ENCODE measurements around the gene ELP4.

Gene ELP4

GRCh38 chr11:31625868-31626267 is 116.3 kb downstream of the ELP4 start:
- Histone ChIP-seq H3K27me3 (replicated peaks; ENCODE audit: control insufficient read depth, insufficient read depth, low read length, poor library complexity, severe bottlenecking) (no peaks in the 10 kb centered on the region), H3K4me3 (ENCODE audit: insufficient read depth, low read depth, low read length, poor library complexity, severe bottlenecking) (no peak overlapping the region), H3K9me3 (ENCODE audit: control insufficient read depth, low read length) (no peaks in the 10 kb centered on the region), H3K27ac (ENCODE audit: insufficient read depth, low read length, poor library complexity, severe bottlenecking) (no peak overlapping the region), H3K36me3 (ENCODE audit: control insufficient read depth, insufficient read depth, low read length) (no peaks in the 10 kb centered on the region), H3K4me1 (ENCODE audit: control insufficient read depth, insufficient read depth, low read length, poor library complexity, severe bottlenecking) (no peaks in the 10 kb centered on the region)
- DNase-seq: no peak

GRCh38 chr11:31628111-31628510 is 118.5 kb downstream of the ELP4 start:
- Histone ChIP-seq H3K4me3 (ENCODE audit: insufficient read depth, low read depth, low read length, poor library complexity, severe bottlenecking) (no peak overlapping the region), H3K9me3 (ENCODE audit: control insufficient read depth, low read length) (no peaks in the 10 kb centered on the region), H3K4me1 (ENCODE audit: control insufficient read depth, insufficient read depth, low read length, poor library complexity, severe bottlenecking) (no peaks in the 10 kb centered on the region), H3K27ac (ENCODE audit: insufficient read depth, low read length, poor library complexity, severe bottlenecking) (no peak overlapping the region), H3K36me3 (ENCODE audit: control insufficient read depth, insufficient read depth, low read length) (peaks cover 3% of the 10 kb centered on the region), H3K27me3 (replicated peaks; ENCODE audit: control insufficient read depth, insufficient read depth, low read length, poor library complexity, severe bottlenecking) (no peaks in the 10 kb centered on the region)
- no peak for DNase-seq

- Histone ChIP-seq H3K27me3 (replicated peaks; ENCODE audit: control insufficient read depth, insufficient read depth, low read length, poor library complexity, severe bottlenecking) (no peaks in the 10 kb centered on the region), H3K27ac (ENCODE audit: insufficient read depth, low read length, poor library complexity, severe bottlenecking) (no peak overlapping the region), H3K36me3 (ENCODE audit: control insufficient read depth, insufficient read depth, low read length) (peaks cover 3% of the 10 kb centered on the region), H3K4me3 (ENCODE audit: insufficient read depth, low read depth, low read length, poor library complexity, severe bottlenecking) (no peak overlapping the region), H3K9me3 (ENCODE audit: control insufficient read depth, low read length) (no peaks in the 10 kb centered on the region), H3K4me1 (ENCODE audit: control insufficient read depth, insufficient read depth, low read length, poor library complexity, severe bottlenecking) (no peaks in the 10 kb centered on the region)
- DNase-seq: no peak
These were observed 127.4 kb downstream of the ELP4 start for GRCh38 chr11:31636983-31637382.

GRCh38 chr11:31640611-31641010 is 131.0 kb downstream of the ELP4 start:
- DNase-seq: no peak

GRCh38 chr11:31641477-31642062 is 132.0 kb downstream of the ELP4 start:
- H3K36me3 ChIP-seq (ENCODE audit: control insufficient read depth, insufficient read depth, low read length): no peaks in the 10 kb centered on the region
- no peaks in the 10 kb centered on the region for H3K4me1 ChIP-seq (ENCODE audit: control insufficient read depth, insufficient read depth, low read length, poor library complexity, severe bottlenecking)
- no peaks in the 10 kb centered on the region for H3K27me3 ChIP-seq (replicated peaks; ENCODE audit: control insufficient read depth, insufficient read depth, low read length, poor library complexity, severe bottlenecking)
- DNase-seq: no peak
- H3K4me3 ChIP-seq (ENCODE audit: insufficient read depth, low read depth, low read length, poor library complexity, severe bottlenecking): no peak overlapping the region
- no peaks in the 10 kb centered on the region for H3K9me3 ChIP-seq (ENCODE audit: control insufficient read depth, low read length)
- H3K27ac ChIP-seq (ENCODE audit: insufficient read depth, low read length, poor library complexity, severe bottlenecking): no peak overlapping the region

More at GRCh38 chr11:31640611-31641010, 131.0 kb downstream of the ELP4 start:
- Histone ChIP-seq H3K4me3 (ENCODE audit: insufficient read depth, low read depth, low read length, poor library complexity, severe bottlenecking) (no peak overlapping the region), H3K4me1 (ENCODE audit: control insufficient read depth, insufficient read depth, low read length, poor library complexity, severe bottlenecking) (no peaks in the 10 kb centered on the region), H3K27ac (ENCODE audit: insufficient read depth, low read length, poor library complexity, severe bottlenecking) (no peak overlapping the region), H3K27me3 (replicated peaks; ENCODE audit: control insufficient read depth, insufficient read depth, low read length, poor library complexity, severe bottlenecking) (no peaks in the 10 kb centered on the region), H3K36me3 (ENCODE audit: control insufficient read depth, insufficient read depth, low read length) (no peaks in the 10 kb centered on the region), H3K9me3 (ENCODE audit: control insufficient read depth, low read length) (no peaks in the 10 kb centered on the region)

GRCh38 chr11:31643857-31644256 is 134.3 kb downstream of the ELP4 start:
- no peak for DNase-seq
- no peak overlapping the region for H3K4me3 ChIP-seq (ENCODE audit: insufficient read depth, low read depth, low read length, poor library complexity, severe bottlenecking)
- peaks cover 3% of the 10 kb centered on the region for H3K36me3 ChIP-seq (ENCODE audit: control insufficient read depth, insufficient read depth, low read length)
- no peaks in the 10 kb centered on the region for H3K4me1 ChIP-seq (ENCODE audit: control insufficient read depth, insufficient read depth, low read length, poor library complexity, severe bottlenecking)
- H3K27ac ChIP-seq (ENCODE audit: insufficient read depth, low read length, poor library complexity, severe bottlenecking): no peak overlapping the region
- H3K27me3 ChIP-seq (replicated peaks; ENCODE audit: control insufficient read depth, insufficient read depth, low read length, poor library complexity, severe bottlenecking): no peaks in the 10 kb centered on the region
- H3K9me3 ChIP-seq (ENCODE audit: control insufficient read depth, low read length): no peaks in the 10 kb centered on the region

GRCh38 chr11:31645747-31646146 is 136.2 kb downstream of the ELP4 start:
- no peaks in the 10 kb centered on the region for H3K27me3 ChIP-seq (replicated peaks; ENCODE audit: control insufficient read depth, insufficient read depth, low read length, poor library complexity, severe bottlenecking)
- no peak for DNase-seq
- no peak overlapping the region for H3K27ac ChIP-seq (ENCODE audit: insufficient read depth, low read length, poor library complexity, severe bottlenecking)
- H3K36me3 ChIP-seq (ENCODE audit: control insufficient read depth, insufficient read depth, low read length): peaks cover 3% of the 10 kb centered on the region
- no peaks in the 10 kb centered on the region for H3K9me3 ChIP-seq (ENCODE audit: control insufficient read depth, low read length)
- H3K4me3 ChIP-seq (ENCODE audit: insufficient read depth, low read depth, low read length, poor library complexity, severe bottlenecking): no peak overlapping the region
- no peaks in the 10 kb centered on the region for H3K4me1 ChIP-seq (ENCODE audit: control insufficient read depth, insufficient read depth, low read length, poor library complexity, severe bottlenecking)

- Histone ChIP-seq H3K9me3 (ENCODE audit: control insufficient read depth, low read length) (no peaks in the 10 kb centered on the region), H3K36me3 (ENCODE audit: control insufficient read depth, insufficient read depth, low read length) (peaks cover 3% of the 10 kb centered on the region), H3K4me3 (ENCODE audit: insufficient read depth, low read depth, low read length, poor library complexity, severe bottlenecking) (no peak overlapping the region), H3K27ac (ENCODE audit: insufficient read depth, low read length, poor library complexity, severe bottlenecking) (no peak overlapping the region), H3K27me3 (replicated peaks; ENCODE audit: control insufficient read depth, insufficient read depth, low read length, poor library complexity, severe bottlenecking) (no peaks in the 10 kb centered on the region), H3K4me1 (ENCODE audit: control insufficient read depth, insufficient read depth, low read length, poor library complexity, severe bottlenecking) (no peaks in the 10 kb centered on the region)
- DNase-seq: no peak
These were observed 136.6 kb downstream of the ELP4 start for GRCh38 chr11:31646216-31646615.

GRCh38 chr11:31649129-31649966 is 139.8 kb downstream of the ELP4 start:
- Histone ChIP-seq H3K4me3 (ENCODE audit: insufficient read depth, low read depth, low read length, poor library complexity, severe bottlenecking) (no peak overlapping the region), H3K27me3 (replicated peaks; ENCODE audit: control insufficient read depth, insufficient read depth, low read length, poor library complexity, severe bottlenecking) (no peaks in the 10 kb centered on the region), H3K4me1 (ENCODE audit: control insufficient read depth, insufficient read depth, low read length, poor library complexity, severe bottlenecking) (no peaks in the 10 kb centered on the region), H3K27ac (ENCODE audit: insufficient read depth, low read length, poor library complexity, severe bottlenecking) (no peak overlapping the region), H3K36me3 (ENCODE audit: control insufficient read depth, insufficient read depth, low read length) (peaks cover 3% of the 10 kb centered on the region), H3K9me3 (ENCODE audit: control insufficient read depth, low read length) (no peaks in the 10 kb centered on the region)
- DNase-seq: no peak

GRCh38 chr11:31651208-31651607 is 141.6 kb downstream of the ELP4 start:
- DNase-seq: no peak
- peaks cover 3% of the 10 kb centered on the region for H3K36me3 ChIP-seq (ENCODE audit: control insufficient read depth, insufficient read depth, low read length)
- no peak overlapping the region for H3K4me3 ChIP-seq (ENCODE audit: insufficient read depth, low read depth, low read length, poor library complexity, severe bottlenecking)
- no peaks in the 10 kb centered on the region for H3K4me1 ChIP-seq (ENCODE audit: control insufficient read depth, insufficient read depth, low read length, poor library complexity, severe bottlenecking)
- H3K27me3 ChIP-seq (replicated peaks; ENCODE audit: control insufficient read depth, insufficient read depth, low read length, poor library complexity, severe bottlenecking): no peaks in the 10 kb centered on the region
- H3K9me3 ChIP-seq (ENCODE audit: control insufficient read depth, low read length): no peaks in the 10 kb centered on the region
- no peak overlapping the region for H3K27ac ChIP-seq (ENCODE audit: insufficient read depth, low read length, poor library complexity, severe bottlenecking)

Measured in effector memory CD4-positive, alpha-beta T cell (primary cell).